ENCODE results near the gene TUBA4B.

Gene TUBA4B

DNA sequence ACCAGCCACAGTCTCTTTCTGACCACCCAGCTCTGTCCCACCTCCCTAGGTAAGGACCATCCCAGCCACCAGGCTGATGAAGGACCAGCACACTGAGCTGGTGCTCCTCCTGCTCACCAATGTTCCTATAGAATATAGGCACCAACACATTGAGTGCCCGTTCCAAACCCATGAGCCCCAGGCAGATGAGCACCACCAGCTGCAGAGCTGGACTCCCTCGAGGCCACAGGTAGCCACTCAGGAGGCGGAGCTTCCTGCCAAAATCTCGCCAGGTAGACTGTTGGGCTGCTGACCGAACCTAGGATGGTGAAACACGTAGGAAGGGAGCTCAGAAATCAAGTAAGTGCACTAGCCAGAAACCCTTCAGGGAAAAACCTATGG, 36.5 kb upstream of the TUBA4B start:
- in situ Hi-C loops (cut with HindIII; ENCODE audit: low pct_ligation_motif_present, low pct_unique_long_range_greater_than_20kb, low sequenced_read_pairs), result no loop called here
- no peak for DNase-seq

DNA sequence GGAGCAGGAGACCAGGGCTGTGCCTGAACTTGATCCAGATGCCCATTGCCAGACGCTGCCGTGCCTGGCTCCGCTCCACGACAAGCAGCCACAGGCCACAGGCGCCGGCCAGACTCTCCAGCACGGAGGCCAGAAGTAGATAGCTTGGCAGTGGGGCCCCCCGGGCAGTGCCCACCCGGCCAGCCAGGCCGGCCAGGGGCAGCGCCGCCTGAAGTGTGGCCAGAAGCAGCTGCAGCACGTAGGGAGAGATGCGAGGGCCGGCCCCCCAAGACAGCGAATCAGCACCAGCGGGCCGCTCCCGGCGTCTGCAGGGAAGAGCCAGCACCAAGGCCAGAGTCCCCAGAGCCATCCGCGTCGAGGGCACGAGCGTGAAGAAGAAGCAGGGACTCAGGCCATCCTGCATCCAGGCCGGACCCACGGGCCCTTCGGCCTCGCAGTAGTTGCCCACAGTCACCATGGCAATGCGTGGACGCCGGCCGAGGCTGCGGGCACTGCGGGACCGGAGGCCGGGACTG, 34.8 kb upstream of the TUBA4B start:
- in situ Hi-C loops (cut with HindIII; ENCODE audit: low pct_ligation_motif_present, low pct_unique_long_range_greater_than_20kb, low sequenced_read_pairs), result no loop called here
- peak; percentile 83 for DNase-seq

DNA sequence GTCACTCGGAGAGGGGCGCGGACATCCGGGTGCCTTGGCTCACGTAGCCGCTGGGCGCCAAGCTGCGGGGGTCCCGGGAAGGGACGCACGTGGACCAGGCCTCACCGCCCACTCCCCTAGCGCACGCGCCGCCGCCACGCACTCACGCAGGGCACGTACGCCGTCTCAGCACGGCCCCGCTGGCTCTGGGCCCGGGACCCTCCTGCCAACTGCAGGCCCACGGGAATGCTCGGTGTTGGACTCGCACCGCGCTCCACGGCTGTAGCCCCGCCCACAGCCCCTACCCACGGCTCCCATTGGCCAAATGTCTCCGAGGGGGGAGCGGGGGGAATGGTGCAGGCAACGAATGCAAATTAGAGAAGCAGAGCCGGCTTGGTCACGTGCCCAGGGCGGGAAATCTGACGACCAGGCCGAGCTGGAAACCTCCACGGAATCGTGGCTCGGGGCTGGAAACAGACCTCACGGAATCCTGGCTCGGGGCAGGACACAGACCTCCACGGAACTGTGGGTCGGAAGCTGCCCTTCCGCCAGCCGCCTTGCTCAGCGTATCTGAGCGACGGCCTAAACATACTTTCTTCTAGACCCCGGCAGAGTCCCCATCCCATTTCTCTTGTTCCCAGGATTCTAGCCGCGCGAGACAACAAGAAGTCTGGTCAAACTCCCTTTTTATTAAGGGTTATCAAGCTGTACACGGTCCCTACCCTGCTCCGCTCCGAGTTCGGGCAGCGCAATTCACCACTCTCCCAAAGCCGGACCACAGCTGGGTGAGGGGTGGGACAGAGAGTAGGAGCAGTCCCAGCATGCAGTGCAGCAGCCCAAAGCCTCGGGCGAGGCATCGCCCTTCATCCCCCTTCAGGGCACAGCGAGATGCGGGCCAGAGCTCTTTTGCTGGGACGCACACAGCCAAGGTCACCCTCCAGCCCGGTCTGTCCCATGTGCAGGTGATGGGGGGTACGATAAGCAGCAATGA, 34.0 kb upstream of the TUBA4B start, which contains the start of gene ABCB6:
Gene ABCB6 (minus strand): TSS at position 227 of the 970 bp plus-strand sequence. CDS start 285 bp downstream, outside the sequence.
- in situ Hi-C loops (cut with HindIII; ENCODE audit: low pct_ligation_motif_present, low pct_unique_long_range_greater_than_20kb, low sequenced_read_pairs), result no loop called here
- DNase-seq, result peak; percentile 91

DNA sequence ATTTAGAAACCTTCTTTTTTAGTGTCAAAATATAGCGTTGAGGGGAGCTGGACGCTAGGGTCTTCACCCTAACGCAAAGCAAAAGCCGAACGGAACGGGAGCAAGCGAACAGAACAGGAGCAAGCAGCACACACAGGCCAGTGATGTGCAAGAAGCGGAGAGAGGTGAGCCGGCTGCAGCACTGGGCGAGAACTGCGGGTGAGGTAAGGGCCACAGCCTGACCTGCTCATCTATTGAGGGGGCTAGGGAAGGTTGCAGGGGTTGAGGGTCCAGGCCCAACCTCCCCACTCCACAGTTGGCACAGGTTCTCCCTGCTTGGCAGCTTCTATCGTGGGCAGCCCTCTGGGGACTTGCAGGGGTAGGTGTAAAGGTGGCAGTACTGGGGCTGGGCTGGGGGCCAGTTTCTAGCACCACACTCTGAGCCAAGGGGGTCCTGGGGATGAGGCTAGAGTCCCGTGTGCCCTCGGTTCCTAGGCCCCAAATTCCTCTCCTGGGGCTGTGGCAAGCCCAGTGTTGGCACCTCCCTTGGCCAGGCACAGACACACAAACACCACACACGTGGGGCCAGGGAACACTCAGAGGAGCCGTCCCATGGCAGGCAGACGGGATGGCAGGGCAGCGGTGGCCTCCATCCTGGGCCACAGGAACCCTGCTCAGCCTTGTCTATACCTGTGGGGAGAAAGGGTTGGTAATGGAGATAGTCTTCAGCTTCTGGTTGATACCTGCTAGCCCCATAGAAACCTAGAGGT, 33.1 kb upstream of the TUBA4B start:
- in situ Hi-C loops (cut with HindIII; ENCODE audit: low pct_ligation_motif_present, low pct_unique_long_range_greater_than_20kb, low sequenced_read_pairs), result no loop called here
- no peak for DNase-seq

DNA sequence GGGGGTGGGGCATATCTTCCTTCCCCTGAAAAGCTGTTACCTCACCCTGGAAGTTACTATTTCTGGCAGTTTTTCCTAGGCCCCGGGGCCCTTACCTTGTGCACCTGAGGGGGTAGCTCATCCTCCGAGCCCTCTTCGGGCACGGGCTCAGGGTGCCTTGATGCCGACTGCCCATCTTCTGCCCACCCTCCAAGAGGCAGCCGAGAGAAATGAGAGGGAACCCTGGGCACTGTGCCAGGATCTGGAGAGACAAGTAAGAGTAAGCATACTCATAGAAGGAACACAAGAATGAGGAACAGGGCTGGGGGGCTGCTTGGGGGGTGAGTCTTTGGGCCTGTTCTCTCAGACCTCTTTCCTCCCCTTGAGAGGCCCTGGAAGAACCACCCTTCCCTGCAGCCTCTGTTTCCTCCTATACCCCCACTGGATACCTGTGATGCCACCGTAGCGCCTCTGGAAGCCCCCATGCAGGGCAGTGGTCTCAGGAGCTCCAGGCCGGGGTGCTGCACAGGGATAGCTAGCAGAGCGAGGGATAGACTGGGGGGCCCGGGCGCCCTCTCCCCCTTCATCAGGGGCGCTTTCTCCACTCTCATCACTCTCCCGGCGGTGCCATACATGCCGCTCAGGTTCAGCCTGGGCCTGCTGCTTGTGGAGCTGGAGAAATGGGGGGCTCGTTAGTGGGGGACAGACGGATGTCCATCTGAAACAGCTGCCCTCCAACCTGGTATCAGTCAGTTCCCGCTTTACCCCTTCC, 32.2 kb upstream of the TUBA4B start:
- in situ Hi-C loops (cut with HindIII; ENCODE audit: low pct_ligation_motif_present, low pct_unique_long_range_greater_than_20kb, low sequenced_read_pairs), result no loop called here
- DNase-seq, result no peak

DNA sequence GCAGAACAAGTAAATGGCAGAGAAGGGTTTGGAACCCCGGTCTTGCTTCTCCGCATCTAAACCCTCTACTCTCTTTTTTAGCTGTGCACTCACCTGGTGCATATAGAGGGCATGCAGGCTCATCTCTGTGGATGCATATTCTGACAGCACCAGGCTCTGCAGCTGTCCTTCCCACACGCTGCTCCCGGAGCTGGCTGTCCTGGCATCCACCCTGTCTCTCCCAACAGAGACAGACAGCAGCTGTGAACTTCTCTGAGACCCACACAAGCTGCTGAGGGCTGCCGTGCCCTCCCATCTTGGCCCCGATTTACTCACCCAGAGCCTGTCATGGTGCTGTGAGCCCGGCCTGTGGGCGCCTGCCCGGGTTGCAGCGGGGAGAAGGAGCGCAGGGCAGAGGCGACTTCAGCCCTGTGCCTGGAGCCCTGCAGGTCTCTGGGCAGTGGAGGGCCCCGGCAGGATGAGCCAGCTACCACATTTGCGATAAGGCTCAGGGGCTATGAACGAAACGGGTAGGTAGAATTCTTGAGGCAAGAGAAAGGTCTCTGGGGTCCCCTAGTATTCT, 31.0 kb upstream of the TUBA4B start:
- in situ Hi-C loops (cut with HindIII; ENCODE audit: low pct_ligation_motif_present, low pct_unique_long_range_greater_than_20kb, low sequenced_read_pairs), result no loop called here
- no peak for DNase-seq

DNA sequence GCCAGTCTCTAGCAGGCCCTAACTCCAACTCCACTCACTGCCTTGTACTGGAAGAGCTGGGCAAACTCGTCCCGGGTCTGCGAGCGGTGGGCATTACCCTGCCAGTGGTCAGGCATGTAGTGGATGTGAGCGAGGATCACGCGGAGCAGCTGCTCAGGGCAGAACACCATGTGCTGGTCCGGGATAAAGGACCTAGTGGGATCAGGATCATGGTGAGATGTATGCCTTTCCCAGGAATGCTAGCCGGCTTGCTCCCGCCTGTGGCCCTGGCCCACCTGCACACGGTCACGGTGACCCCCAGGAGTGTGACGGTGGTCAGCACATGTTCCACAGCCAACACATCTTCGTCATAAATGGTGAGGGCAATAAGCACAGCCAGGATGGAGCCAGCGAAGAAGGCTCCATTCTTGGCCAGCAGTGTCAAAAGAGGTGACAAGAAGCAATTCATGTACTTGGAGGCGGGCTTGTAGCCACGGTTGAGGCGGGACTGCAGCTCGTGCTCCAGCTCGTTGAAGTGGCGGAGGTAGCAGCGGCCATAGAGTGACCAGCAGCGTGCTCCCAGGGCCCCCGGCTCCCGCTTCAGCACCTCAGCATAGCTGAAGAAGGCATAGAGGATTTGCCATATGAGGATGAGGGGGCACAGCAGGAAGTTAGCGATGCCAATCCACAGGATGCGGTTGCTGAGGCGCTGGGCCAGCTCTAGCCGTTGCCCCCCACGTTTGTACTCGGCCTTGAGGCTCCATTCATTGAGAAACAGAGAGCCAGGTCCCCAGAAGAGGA, 29.0 kb upstream of the TUBA4B start:
- no peak for DNase-seq

DNA sequence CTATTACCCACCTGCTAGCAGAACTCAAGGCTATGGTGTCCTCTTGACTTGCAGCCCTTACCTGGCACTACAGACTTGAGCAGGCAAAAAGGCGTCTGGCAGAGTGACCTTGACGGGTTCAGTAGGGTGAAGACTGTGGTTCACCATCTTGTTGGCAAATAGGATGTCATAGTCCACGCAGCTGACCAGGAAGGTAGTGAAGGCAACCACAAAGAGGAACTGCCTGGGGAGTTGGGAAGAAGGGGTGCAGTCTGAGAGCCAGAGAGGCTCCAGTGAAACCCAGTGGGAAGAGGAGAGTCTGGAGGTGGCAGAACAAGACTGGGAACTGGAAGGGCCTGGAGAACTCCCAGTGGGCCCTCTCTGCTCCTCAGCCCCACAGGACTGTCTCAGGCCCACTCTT, 27.7 kb upstream of the TUBA4B start:
- in situ Hi-C loops (cut with HindIII; ENCODE audit: low pct_ligation_motif_present, low pct_unique_long_range_greater_than_20kb, low sequenced_read_pairs), result no loop called here
- DNase-seq, result no peak

More for the DNA sequence above, 29.0 kb upstream of the TUBA4B start:
- in situ Hi-C loops (cut with HindIII; ENCODE audit: low pct_ligation_motif_present, low pct_unique_long_range_greater_than_20kb, low sequenced_read_pairs), result no loop called here

DNA sequence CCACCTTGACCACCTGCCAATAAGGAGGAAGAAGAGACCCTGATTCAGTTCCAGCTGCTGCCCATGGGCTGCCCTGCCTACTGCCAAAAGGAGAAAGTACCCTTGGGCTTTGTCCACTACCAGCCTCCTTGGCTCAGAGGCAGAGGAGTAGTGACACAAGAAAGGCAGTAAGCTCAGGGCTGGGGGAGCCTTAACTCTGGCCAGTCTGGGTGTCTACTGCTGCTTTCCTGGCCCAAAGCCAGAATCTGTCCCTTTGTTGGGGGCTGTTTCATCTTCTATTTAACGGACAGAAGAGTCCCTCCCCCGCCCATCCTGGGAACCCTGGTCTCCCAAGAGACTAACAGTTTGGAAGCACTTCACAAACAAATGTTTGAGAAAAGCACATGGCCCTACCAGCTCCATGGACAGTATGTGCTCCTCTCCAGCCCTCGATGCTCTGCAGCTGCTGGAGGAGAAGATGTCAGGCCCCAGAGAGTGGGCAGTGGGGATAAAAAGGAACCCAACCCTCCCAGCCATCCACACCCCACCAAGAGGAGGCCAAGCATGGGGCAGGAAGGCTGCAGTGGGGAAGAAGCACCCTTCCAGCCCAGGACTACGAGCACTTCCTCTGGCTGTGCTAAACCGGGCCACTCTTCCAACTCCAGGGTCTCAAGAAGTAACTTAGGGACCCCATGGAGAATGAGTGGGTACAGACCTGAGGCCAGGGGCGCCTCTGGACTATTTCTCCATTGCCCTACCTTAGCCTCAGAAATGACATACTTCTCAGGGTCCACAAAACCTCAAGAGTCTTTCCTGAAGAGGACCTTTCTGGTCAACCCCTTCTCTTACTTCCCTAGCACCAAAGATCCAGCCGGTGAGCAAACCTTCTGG, 24.8 kb upstream of the TUBA4B start:
- in situ Hi-C loops (cut with HindIII; ENCODE audit: low pct_ligation_motif_present, low pct_unique_long_range_greater_than_20kb, low sequenced_read_pairs), result no loop called here

DNA sequence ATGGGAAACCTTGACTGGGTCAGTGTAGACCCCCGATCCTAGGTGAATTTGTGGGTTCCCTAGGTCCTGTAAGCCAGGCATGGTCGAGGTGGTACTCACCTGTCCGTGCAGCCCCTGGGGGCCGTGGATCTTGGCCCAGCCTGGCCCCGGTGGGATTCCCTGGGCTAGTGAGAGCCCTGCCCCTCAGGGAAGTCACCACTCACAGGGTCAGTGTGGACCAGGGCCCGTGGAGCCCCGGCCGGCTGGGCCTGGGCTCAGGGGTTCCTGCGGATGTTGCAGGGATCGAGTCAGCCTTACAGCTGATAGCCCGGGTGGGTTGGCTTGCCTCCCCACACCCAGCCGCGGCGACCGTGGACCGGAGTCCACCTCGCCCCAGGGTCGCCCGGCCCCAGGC, 24.1 kb upstream of the TUBA4B start:
- no peak for DNase-seq
- in situ Hi-C loops (cut with HindIII; ENCODE audit: low pct_ligation_motif_present, low pct_unique_long_range_greater_than_20kb, low sequenced_read_pairs), result no loop called here

More for the DNA sequence above, 24.8 kb upstream of the TUBA4B start:
- DNase-seq, result no peak

DNA sequence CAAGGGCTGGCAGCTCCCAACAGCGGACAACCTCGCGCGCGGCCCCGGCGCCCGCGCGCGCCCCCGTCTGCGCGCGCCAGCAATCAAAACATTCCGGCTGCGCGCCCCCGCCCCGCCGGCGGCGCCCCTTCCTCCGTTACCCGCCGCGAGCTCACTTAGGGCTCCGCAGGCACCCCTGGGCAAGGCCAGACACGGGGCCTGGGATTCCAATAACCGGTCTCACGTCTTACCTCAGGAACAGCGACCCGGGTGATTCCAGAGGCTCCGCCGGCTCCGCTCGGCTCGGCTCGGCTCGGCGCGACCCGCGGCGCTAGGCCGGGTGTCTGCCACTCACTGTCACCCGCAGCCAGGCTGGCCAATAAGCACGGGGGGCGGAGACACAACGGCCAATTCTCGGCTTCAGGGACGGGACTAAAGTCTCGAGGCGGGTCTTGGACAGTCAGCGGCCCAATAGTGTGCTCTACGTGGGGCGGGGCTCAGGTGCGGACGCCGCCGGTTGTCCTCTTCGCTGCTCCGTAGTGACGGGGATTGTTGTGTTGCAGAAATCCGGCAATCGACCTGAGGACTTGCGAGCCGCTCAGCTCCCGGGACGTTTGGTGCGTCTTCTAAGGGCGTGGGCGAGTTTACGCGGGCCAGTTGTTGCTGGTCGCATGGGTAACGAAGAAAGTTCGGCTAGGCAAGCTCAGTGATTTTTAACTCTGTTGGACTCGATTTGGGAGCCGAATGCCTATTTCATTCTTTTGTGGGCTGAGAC, 23.6 kb upstream of the TUBA4B start, which contains the start of the genes ANKZF1 and ATG9A:
Gene ANKZF1 (plus strand): TSS at position 502 of the 754 bp plus-strand sequence. CDS start 452 bp downstream, outside the sequence.
Gene ATG9A (minus strand): TSS at position 332 of the 754 bp plus-strand sequence. CDS start 1,612 bp downstream, outside the sequence.
- DNase-seq, result peak; percentile 99
- in situ Hi-C loops (cut with HindIII; ENCODE audit: low pct_ligation_motif_present, low pct_unique_long_range_greater_than_20kb, low sequenced_read_pairs), result no loop called here

DNA sequence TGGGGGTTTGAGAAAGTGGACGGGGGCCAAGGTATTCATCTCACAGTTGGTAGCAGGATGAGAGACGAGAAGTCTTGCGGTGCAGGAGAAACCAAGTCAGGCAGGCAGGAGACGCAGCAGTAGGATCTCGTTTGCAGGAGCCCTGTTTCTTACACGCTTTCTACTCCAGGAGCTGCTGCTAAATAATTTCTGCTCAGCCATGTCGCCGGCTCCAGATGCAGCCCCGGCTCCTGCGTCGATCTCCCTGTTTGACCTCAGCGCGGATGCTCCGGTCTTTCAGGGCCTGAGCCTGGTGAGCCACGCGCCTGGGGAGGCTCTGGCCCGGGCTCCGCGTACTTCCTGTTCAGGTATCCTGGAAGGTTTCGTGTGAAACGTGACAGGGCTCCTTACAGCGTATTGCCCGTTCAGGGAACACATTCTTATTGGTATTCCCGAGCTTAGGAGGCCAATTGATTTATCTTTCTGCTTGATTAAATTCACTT, 22.9 kb upstream of the TUBA4B start:
- DNase-seq, result peak; percentile 53
- in situ Hi-C loops (cut with HindIII; ENCODE audit: low pct_ligation_motif_present, low pct_unique_long_range_greater_than_20kb, low sequenced_read_pairs), result no loop called here

DNA sequence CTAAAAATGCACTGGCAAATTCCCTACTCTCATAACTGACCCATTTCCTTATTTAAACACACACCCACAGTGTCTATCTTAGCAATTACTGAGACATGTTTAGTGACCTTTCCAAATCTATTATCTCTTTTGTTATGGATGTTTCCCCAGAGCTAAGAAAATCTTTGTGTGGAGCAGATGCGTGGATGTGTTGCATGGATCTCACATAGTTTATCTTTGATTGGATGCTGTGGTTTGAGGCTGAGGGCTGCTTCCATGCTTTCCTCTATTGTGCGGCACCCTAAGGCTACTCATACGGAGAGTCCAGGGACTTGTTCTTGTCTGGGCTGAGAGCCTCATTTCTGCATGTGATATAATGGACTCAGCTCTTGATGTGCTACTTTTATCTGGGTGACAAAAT, 18.7 kb upstream of the TUBA4B start:
- in situ Hi-C loops (cut with HindIII; ENCODE audit: low pct_ligation_motif_present, low pct_unique_long_range_greater_than_20kb, low sequenced_read_pairs), result no loop called here
- no peak for DNase-seq

DNA sequence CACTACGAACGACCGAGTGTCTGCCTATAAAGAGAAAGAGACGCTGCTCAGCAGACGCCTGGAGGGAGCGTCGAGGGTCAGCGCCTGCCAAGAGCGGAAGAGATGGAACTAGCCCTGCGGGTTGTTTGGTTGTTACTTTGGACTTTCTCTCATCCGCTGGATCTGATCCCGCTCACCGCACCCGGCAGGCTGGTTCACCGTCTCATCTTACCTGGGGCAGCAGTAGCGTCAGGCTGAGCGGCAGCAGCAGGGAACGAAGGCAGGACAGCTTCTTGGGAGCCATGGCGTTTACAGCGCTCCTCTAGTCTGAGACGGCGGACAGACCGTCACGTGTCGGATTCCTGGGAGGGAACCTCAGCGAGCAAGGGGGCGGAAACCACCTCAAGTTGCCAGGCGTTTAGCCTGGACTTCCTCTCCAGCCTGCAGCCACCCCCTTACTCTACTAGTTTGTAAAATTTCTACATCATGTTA, 9.7 kb upstream of the TUBA4B start:
- in situ Hi-C loops (cut with HindIII; ENCODE audit: low pct_ligation_motif_present, low pct_unique_long_range_greater_than_20kb, low sequenced_read_pairs), result no loop called here
- no peak for DNase-seq

DNA sequence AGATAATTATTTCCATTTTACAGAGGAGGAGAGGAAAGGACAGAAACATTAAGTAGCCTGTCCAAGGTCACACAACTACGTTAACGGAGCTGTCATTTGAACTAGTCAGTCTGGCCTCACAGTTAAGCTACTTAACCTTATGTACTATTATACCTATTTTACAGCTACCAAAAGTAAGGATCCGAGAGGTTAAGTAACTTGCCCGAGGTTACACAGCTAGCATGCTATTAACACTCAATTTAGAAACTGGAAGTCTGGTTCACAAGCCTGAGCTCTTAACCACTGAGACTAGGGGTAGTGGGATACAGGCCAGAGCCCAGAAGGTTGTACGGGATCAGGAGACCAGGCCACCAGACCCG, 8.3 kb upstream of the TUBA4B start:
- in situ Hi-C loops (cut with HindIII; ENCODE audit: low pct_ligation_motif_present, low pct_unique_long_range_greater_than_20kb, low sequenced_read_pairs), result no loop called here
- no peak for DNase-seq
